Naive B cell (primary cell): ENCODE data around the gene SETMAR. TPM values are rescaled to one million over a fixed set of nuclear protein-coding genes. Genes with fewer than 3 reads are reported as not detected.

Source experiments
- polyA plus RNA-seq, 6 donors: library from polyadenylated mRNA; unstranded; fragments of 300-500 nt; fragmentation: Illumina TruSeq; gene quantifications; one replicate each; pipeline ENCODE4 v1.2.3, GENCODE V29; 2021; ENCODE audit warnings: low read depth in 6 of 6

SETMAR gene
- polyA plus RNA-seq, 6 donors from 2014 or later: 7.4 to 11.1 (median 8.3) TPM; not detected in 1

Other genes with a start within 250 kb of the SETMAR start
- 10 to 100 TPM; 18.8 to 27.6 (median 22.2) TPM for gene SUMF1, start 163.9 kb downstream of the SETMAR start, polyA plus RNA-seq
- 100 to 1,000 TPM in 1 of 6 donors, 10 to 100 TPM in 5; 54.8 to 110 (median 87.3) TPM for gene ITPR1, start 190.0 kb downstream of the SETMAR start, polyA plus RNA-seq